Neural progenitor cell (in vitro differentiated cells): Measurements from ENCODE around the gene MTHFR.

ENCODE experiments used
- EZH2phosphoT487 ChIP-seq: fragments of 200-600 bp; sonication (generic); IDR thresholded peaks from 2 replicates; pipeline ENCODE4 v1.6.1; 2017; ENCODE audit warnings: antibody characterized with exemption
- TF ChIP-seq, protein P1 (sequence below): fragments of 200-600 bp; sonication (generic); IDR thresholded peaks from 2 replicates; pipeline ENCODE4 v1.5.1; 2017; ENCODE audit warnings: antibody characterized with exemption, mild to moderate bottlenecking

GRCh38 chr1:11772458-11772857, 33.3 kb downstream of the MTHFR start:
- TF ChIP-seq, protein P1, sequence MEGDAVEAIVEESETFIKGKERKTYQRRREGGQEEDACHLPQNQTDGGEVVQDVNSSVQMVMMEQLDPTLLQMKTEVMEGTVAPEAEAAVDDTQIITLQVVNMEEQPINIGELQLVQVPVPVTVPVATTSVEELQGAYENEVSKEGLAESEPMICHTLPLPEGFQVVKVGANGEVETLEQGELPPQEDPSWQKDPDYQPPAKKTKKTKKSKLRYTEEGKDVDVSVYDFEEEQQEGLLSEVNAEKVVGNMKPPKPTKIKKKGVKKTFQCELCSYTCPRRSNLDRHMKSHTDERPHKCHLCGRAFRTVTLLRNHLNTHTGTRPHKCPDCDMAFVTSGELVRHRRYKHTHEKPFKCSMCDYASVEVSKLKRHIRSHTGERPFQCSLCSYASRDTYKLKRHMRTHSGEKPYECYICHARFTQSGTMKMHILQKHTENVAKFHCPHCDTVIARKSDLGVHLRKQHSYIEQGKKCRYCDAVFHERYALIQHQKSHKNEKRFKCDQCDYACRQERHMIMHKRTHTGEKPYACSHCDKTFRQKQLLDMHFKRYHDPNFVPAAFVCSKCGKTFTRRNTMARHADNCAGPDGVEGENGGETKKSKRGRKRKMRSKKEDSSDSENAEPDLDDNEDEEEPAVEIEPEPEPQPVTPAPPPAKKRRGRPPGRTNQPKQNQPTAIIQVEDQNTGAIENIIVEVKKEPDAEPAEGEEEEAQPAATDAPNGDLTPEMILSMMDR, result no peak
- no peak for TF ChIP-seq EZH2phosphoT487
